GM19438 (cell line): ENCODE measurements around the gene IZUMO1R.
"Not testable (repeated sequence)": the region's sequence is repeated elsewhere in the genome, so short reads cannot be mapped to it uniquely, and the experiment has no call there.

Experiments
- ATAC-seq: cut with Tn5 transposase; IDR thresholded peaks from one replicate; pipeline ENCODE4 v1.9.1; 2021; ENCODE audit warnings: low read depth; ENCODE audit not compliant: unreplicated experiment

The IZUMO1R gene

GRCh38 chr11:94322501-94322900 is 18.1 kb downstream of the IZUMO1R start:
- ATAC-seq, result no peak

DNA sequence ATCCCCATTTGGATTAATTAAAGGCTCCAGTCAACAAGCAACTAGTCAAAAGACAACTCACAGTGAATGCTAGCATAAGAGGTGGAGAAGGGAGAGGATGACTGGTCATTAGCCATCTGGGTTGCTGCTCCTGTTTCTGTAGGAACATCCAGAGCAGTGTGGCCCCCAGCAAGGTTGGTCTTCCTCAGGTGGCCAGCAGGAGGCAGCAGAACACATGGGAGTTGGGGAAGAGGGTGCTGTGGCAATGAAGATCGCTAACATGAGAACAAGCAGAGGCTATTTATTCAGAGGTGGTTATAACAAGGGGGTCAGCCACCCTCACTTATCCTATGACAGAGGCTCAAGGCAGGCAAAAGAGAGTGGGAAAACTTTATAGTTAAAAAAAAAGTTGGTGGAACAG is 21.3 kb downstream of the IZUMO1R start:
- ATAC-seq, result no peak

GRCh38 chr11:94326947-94327346 is 22.6 kb downstream of the IZUMO1R start:
- ATAC-seq, result no peak

DNA sequence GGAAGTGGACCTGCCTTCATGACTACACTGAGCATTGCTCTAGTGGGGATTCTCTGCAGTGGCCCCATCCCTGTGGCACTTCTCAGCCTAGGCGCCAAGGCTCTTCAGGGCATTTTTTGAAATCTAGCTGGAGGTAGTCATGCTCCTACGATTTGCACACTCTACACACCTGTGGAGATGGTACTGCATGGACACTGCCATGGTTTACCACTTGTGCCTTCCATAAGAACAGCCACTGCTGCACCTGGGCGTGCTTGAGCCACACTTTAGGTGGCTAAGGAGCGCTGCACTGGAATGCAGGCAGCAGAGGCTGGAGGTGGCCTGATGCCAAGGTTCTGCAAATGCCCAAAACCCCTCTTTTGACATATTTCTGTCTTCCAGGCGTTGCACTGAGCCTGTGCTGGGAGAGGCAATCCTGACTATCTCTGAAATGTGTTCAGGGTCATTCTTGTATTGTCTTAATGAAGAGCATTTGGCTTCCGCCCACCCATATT is 24.3 kb downstream of the IZUMO1R start:
- no peak for ATAC-seq

GRCh38 chr11:94329501-94329900 is 25.1 kb downstream of the IZUMO1R start:
- no peak for ATAC-seq

DNA sequence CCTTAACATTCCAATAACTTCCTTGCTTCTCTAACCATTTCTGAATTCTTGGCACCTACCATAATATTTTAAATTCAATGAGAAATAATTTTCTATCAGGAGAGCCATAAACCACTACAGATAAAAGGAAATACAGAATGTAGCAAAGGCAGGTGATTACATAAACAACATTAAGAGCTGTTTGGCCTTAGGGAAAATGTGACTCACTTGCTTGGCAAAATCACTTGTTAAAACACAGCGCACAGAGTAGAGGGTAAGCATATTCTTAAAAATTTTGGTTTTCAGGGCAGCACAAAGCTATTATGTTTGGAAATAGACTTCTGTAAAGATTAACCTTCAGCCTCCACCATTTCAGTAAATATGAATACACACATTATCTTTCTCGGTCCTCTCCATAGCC is 26.4 kb downstream of the IZUMO1R start:
- no peak for ATAC-seq

GRCh38 chr11:94332814-94333213 is 28.4 kb downstream of the IZUMO1R start:
- ATAC-seq, result no peak

GRCh38 chr11:94336033-94336432 is 31.7 kb downstream of the IZUMO1R start:
- no peak for ATAC-seq

DNA sequence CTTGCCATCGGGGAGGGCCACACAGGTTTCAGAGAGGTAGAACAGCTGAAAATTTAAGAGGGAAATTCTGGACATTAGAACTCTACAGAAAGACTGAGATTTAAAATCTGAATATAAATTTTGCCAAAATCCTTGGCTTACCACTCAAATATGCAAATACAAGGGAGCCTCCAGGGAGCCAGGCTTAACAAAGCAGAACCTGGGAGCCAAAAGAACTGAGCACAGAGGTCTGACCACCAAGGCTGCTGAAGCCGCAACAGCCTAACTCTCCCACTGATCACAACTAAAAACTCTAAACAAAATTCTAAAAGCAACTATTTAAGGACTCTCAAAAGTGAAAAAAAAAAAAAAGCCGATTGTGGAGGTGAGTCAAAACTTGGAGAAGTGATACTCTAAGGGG is 34.3 kb downstream of the IZUMO1R start:
- no peak for ATAC-seq

DNA sequence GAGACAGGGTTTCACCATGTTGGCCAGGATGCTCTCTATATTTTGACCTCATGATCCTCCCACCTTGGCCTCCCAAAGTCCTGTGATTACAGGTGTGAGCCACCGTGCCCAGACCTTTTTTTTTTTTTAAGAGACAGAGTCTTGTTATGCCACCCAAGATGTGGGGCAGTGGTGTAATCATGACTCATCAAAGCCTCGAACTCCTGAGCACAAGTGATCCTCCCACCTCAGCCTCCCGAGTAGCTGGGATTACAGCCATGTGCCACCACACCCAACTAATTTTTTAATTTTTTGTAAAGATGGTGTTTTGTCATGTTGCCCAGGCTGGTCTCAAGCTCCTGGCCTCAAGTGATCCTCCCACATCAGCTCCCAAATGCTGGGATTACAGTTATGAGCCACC is 37.9 kb downstream of the IZUMO1R start:
- ATAC-seq, result no peak

DNA sequence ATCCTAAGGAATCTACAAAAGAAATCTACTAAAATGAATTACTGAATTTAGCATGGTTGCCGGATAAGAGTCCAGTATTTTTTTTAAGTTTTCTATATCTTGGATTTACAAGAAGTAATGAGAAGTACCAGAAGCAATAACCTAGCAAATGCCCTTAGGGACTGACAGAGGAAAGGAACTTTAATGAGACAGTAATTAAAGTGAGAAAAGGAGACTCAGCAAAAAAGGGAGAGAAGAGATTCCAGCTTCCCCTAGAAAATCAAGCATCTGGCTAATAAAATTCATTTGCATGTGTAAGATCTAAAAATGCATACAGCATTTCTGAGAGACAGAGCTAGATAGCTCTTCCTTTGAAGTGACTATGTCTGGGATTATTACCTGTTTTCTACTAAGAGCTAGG is 39.1 kb downstream of the IZUMO1R start:
- ATAC-seq, result no peak

DNA sequence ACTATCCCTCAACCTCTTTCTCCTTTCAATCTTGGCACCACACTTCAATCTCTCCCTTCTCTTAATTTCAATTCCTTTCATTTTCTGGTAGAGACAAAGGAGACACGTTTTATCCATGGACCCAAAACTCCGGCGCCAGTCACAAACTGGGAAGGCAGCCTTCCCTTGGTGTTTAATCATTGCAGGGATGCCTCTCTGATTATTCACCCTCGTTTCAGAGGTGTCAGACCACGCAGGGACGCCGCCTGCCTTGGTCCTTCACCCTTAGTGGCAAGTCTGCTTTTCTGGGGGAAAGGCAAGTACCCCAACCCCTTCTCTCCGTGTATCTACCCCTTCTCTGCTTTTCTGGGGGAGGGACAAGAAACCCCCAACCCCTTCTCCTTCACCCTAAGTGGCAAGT is 41.9 kb downstream of the IZUMO1R start:
- not testable (repeated sequence) for ATAC-seq

- not testable (repeated sequence) for ATAC-seq
Measured at GRCh38 chr11:94350850-94351563, 46.6 kb downstream of the IZUMO1R start.
